ENCODE measurements around the gene SLC16A12.

- TF ChIP-seq POLR2A (IDR thresholded peaks at IDR 0.05; ENCODE audit: low read depth, low read length) (no peak), RFX5 (IDR thresholded peaks at IDR 0.05; ENCODE audit: low read depth, low read length) (no peak)
Observed at GRCh38 chr10:89399956-89400355, 135.4 kb downstream of the SLC16A12 start.
